ENCODE measurements around the gene ADCY1. TPM values are rescaled to one million over a fixed set of nuclear protein-coding genes. Genes with fewer than 3 reads are reported as not detected.

ADCY1 gene
- total and polyA plus RNA-seq, 5 experiments from 2014 or later = 0.02 to 0.04 TPM; not detected in 3

GRCh38 chr7:45590679-45591057 is 16.5 kb downstream of the ADCY1 start:
- H3K27me3 Mint-ChIP-seq = peaks cover 0 to 18% (median 2%) of the 10 kb centered on the region in 5 donors
- POLR2A ChIA-PET = no interaction called here
- H3K9me3 Mint-ChIP-seq = no peaks in the 10 kb centered on the region
- H3K4me3 Mint-ChIP-seq = no peak overlapping the region
- no peaks in the 10 kb centered on the region for H3K36me3 Mint-ChIP-seq
- no peak for ATAC-seq
- H3K4me1 Mint-ChIP-seq = no peaks in the 10 kb centered on the region
- no peak overlapping the region for H3K27ac Mint-ChIP-seq
- DNase-seq = no peak

- Mint-ChIP-seq H3K4me1 (no peaks in the 10 kb centered on the region), H3K27me3 (peaks cover 0 to 21% (median 2%) of the 10 kb centered on the region in 5 donors), H3K36me3 (no peaks in the 10 kb centered on the region), H3K27ac (no peak overlapping the region), H3K4me3 (no peak overlapping the region), H3K9me3 (no peaks in the 10 kb centered on the region)
- DNase-seq = no peak
- no peak for ATAC-seq
- POLR2A ChIA-PET = no interaction called here
Observed at GRCh38 chr7:45591101-45591906, 17.1 kb downstream of the ADCY1 start.

GRCh38 chr7:45592230-45592991 is 18.2 kb downstream of the ADCY1 start:
- Mint-ChIP-seq H3K36me3 (no peaks in the 10 kb centered on the region), H3K9me3 (no peaks in the 10 kb centered on the region), H3K4me3 (no peak overlapping the region), H3K27ac (no peak overlapping the region), H3K27me3 (peaks cover 0 to 19% (median 2%) of the 10 kb centered on the region in 5 donors), H3K4me1 (no peaks in the 10 kb centered on the region)
- ATAC-seq (no peak), DNase-seq (no peak)
- POLR2A ChIA-PET = no interaction called here

- Mint-ChIP-seq H3K36me3 (no peaks in the 10 kb centered on the region), H3K27me3 (peaks cover 0 to 19% (median 0%) of the 10 kb centered on the region in 5 donors), H3K4me3 (no peak overlapping the region), H3K4me1 (no peaks in the 10 kb centered on the region), H3K9me3 (no peaks in the 10 kb centered on the region), H3K27ac (no peak overlapping the region)
- no peak for ATAC-seq
- POLR2A ChIA-PET = no interaction called here
- no peak for DNase-seq
Observed at GRCh38 chr7:45593121-45593541, 19.0 kb downstream of the ADCY1 start.

GRCh38 chr7:45593877-45594276 is 19.7 kb downstream of the ADCY1 start:
- ATAC-seq (no peak), DNase-seq (no peak)
- no peaks in the 10 kb centered on the region for H3K4me1 Mint-ChIP-seq
- H3K9me3 Mint-ChIP-seq = no peaks in the 10 kb centered on the region
- POLR2A ChIA-PET = no interaction called here
- H3K27me3 Mint-ChIP-seq = peaks cover 0 to 19% (median 0%) of the 10 kb centered on the region in 5 donors
- no peak overlapping the region for H3K27ac Mint-ChIP-seq
- H3K4me3 Mint-ChIP-seq = no peak overlapping the region
- H3K36me3 Mint-ChIP-seq = no peaks in the 10 kb centered on the region

GRCh38 chr7:45594745-45595535 is 20.8 kb downstream of the ADCY1 start:
- no peak overlapping the region for H3K27ac Mint-ChIP-seq
- ATAC-seq = no peak

GRCh38 chr7:45595809-45596664 is 21.9 kb downstream of the ADCY1 start:
- Mint-ChIP-seq H3K27me3 (peaks cover 0 to 16% (median 4%) of the 10 kb centered on the region in 5 donors), H3K36me3 (no peaks in the 10 kb centered on the region), H3K4me1 (no peaks in the 10 kb centered on the region), H3K9me3 (no peaks in the 10 kb centered on the region), H3K4me3 (no peak overlapping the region), H3K27ac (peak overlapping the region in 2 of 10 donors; percentile 15 to 57)
- POLR2A ChIA-PET = no interaction called here
- ATAC-seq = no peak
- DNase-seq = no peak

More at GRCh38 chr7:45594745-45595535, 20.8 kb downstream of the ADCY1 start:
- H3K4me1 Mint-ChIP-seq = no peaks in the 10 kb centered on the region
- no peak for DNase-seq
- no peaks in the 10 kb centered on the region for H3K36me3 Mint-ChIP-seq
- H3K4me3 Mint-ChIP-seq = no peak overlapping the region
- H3K9me3 Mint-ChIP-seq = no peaks in the 10 kb centered on the region
- POLR2A ChIA-PET = no interaction called here
- peaks cover 0 to 16% (median 2%) of the 10 kb centered on the region in 5 donors for H3K27me3 Mint-ChIP-seq

GRCh38 chr7:45596665-45597095 is 22.5 kb downstream of the ADCY1 start:
- H3K4me1 Mint-ChIP-seq = no peaks in the 10 kb centered on the region
- ATAC-seq (no peak), DNase-seq (no peak)
- H3K4me3 Mint-ChIP-seq = no peak overlapping the region
- no peaks in the 10 kb centered on the region for H3K9me3 Mint-ChIP-seq
- POLR2A ChIA-PET = no interaction called here
- H3K27me3 Mint-ChIP-seq = peaks cover 0 to 16% (median 4%) of the 10 kb centered on the region in 5 donors
- no peaks in the 10 kb centered on the region for H3K36me3 Mint-ChIP-seq
- H3K27ac Mint-ChIP-seq = no peak overlapping the region

GRCh38 chr7:45597286-45597984 is 23.3 kb downstream of the ADCY1 start:
- no peak for DNase-seq
- POLR2A ChIA-PET = no interaction called here
- Mint-ChIP-seq H3K4me3 (no peak overlapping the region), H3K9me3 (no peaks in the 10 kb centered on the region), H3K27ac (no peak overlapping the region), H3K27me3 (peaks cover 0 to 18% (median 4%) of the 10 kb centered on the region in 5 donors), H3K36me3 (no peaks in the 10 kb centered on the region), H3K4me1 (no peaks in the 10 kb centered on the region)
- no peak for ATAC-seq

- no peak for DNase-seq
- Mint-ChIP-seq H3K4me3 (no peak overlapping the region), H3K4me1 (no peaks in the 10 kb centered on the region), H3K27me3 (peaks cover 0 to 18% (median 2%) of the 10 kb centered on the region in 5 donors), H3K9me3 (no peaks in the 10 kb centered on the region), H3K27ac (no peak overlapping the region), H3K36me3 (no peaks in the 10 kb centered on the region)
- no peak for ATAC-seq
- POLR2A ChIA-PET = no interaction called here
Observed at GRCh38 chr7:45598886-45599520, 24.8 kb downstream of the ADCY1 start.

- ATAC-seq (no peak), DNase-seq (no peak)
- Mint-ChIP-seq H3K9me3 (no peaks in the 10 kb centered on the region), H3K27ac (no peak overlapping the region), H3K4me3 (no peak overlapping the region), H3K4me1 (no peaks in the 10 kb centered on the region), H3K27me3 (peaks cover 0 to 18% (median 4%) of the 10 kb centered on the region in 5 donors), H3K36me3 (no peaks in the 10 kb centered on the region)
- POLR2A ChIA-PET = no interaction called here
Observed at GRCh38 chr7:45599851-45600706, 25.9 kb downstream of the ADCY1 start.
